Nephron (organoid): Measurements from ENCODE around the gene NFIX.

ENCODE experiments used
- H3K27ac Mint-ChIP-seq, 3 experiments: 2 replicates each; pipeline ENCODE4 v1.8.0; 2020; ENCODE audit warnings: mixed read lengths in 3 of 3, mild to moderate bottlenecking in 2 of 3, moderate library complexity in 1 of 3
- H3K27me3 Mint-ChIP-seq: 2 replicates; pipeline ENCODE4 v1.8.0; 2021; ENCODE audit warnings: low read depth, mild to moderate bottlenecking, moderate library complexity, mixed read lengths
- H3K36me3 Mint-ChIP-seq: 2 replicates; pipeline ENCODE4 v1.8.0; 2020; ENCODE audit warnings: low read depth, mixed read lengths
- H3K4me1 Mint-ChIP-seq: 2 replicates; pipeline ENCODE4 v1.8.0; 2020; ENCODE audit warnings: mixed read lengths
- H3K4me3 Mint-ChIP-seq, 3 experiments: 2 replicates each; pipeline ENCODE4 v1.8.0; 2020; ENCODE audit warnings: mild to moderate bottlenecking in 3 of 3, mixed read lengths in 3 of 3, moderate library complexity in 2 of 3
- H3K9me3 Mint-ChIP-seq: 2 replicates; pipeline ENCODE4 v1.8.0; 2020; ENCODE audit warnings: mixed read lengths
- TF ChIP-seq, protein P1 (sequence below), 3 experiments: fragments of 200-600 bp; sonication (generic); IDR thresholded peaks; one replicate each; pipeline ENCODE4 v1.5.0; 2021; ENCODE audit warnings: antibody characterized with exemption in 3 of 3; ENCODE audit not compliant: unreplicated experiment in 3 of 3

The NFIX gene

DNA sequence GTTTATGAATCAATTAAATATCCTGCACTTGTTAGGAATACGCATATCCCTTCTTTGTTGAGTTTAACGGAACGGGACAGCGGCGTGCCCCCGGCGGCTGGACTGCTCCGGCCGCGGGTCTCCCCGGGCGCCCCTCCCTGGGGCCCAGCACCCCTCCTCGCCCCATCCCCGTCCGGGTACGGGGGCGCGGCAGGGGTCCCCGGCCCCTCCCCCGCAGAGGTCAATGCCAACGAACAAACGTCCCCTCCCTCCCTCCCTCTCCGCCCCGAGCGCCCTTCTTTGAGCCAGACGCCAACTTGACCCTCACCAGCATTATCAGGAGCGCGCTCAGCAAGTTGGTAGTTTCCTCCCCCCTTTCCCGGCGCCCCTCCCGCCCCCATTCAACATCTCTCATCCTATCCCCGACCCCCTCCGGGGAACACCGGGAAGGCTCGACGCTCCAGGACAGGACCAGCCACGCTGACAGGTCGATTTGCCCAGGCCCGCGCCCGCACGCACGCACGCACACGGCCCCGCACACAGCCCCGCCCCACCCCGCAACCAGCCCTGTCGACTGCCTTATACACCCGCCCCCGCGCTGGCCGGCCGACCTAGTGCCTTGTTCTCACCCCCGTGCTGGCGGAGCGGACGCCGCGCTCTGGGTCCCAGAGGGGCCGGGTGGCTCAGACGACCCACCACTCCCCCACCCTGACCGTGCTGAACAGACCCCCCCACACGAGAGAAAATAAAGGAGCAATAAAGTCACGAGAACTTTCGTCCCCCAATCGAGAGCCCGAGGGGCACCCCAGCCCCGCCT, 102.4 kb downstream of the NFIX start:
- Mint-ChIP-seq H3K4me1 (peaks cover 42% of the 10 kb centered on the region), H3K36me3 (no peaks in the 10 kb centered on the region), H3K27me3 (peaks cover 85% of the 10 kb centered on the region), H3K27ac (peak overlapping the region in 1 of 3 experiments; percentile 74), H3K4me3 (peak overlapping the region in 1 of 3 experiments; percentile 31), H3K9me3 (no peaks in the 10 kb centered on the region)
- TF ChIP-seq, protein P1, sequence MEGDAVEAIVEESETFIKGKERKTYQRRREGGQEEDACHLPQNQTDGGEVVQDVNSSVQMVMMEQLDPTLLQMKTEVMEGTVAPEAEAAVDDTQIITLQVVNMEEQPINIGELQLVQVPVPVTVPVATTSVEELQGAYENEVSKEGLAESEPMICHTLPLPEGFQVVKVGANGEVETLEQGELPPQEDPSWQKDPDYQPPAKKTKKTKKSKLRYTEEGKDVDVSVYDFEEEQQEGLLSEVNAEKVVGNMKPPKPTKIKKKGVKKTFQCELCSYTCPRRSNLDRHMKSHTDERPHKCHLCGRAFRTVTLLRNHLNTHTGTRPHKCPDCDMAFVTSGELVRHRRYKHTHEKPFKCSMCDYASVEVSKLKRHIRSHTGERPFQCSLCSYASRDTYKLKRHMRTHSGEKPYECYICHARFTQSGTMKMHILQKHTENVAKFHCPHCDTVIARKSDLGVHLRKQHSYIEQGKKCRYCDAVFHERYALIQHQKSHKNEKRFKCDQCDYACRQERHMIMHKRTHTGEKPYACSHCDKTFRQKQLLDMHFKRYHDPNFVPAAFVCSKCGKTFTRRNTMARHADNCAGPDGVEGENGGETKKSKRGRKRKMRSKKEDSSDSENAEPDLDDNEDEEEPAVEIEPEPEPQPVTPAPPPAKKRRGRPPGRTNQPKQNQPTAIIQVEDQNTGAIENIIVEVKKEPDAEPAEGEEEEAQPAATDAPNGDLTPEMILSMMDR (IDR thresholded peaks at IDR 0.05; ENCODE audit: unreplicated experiment in 3 of 3) = no peak

DNA sequence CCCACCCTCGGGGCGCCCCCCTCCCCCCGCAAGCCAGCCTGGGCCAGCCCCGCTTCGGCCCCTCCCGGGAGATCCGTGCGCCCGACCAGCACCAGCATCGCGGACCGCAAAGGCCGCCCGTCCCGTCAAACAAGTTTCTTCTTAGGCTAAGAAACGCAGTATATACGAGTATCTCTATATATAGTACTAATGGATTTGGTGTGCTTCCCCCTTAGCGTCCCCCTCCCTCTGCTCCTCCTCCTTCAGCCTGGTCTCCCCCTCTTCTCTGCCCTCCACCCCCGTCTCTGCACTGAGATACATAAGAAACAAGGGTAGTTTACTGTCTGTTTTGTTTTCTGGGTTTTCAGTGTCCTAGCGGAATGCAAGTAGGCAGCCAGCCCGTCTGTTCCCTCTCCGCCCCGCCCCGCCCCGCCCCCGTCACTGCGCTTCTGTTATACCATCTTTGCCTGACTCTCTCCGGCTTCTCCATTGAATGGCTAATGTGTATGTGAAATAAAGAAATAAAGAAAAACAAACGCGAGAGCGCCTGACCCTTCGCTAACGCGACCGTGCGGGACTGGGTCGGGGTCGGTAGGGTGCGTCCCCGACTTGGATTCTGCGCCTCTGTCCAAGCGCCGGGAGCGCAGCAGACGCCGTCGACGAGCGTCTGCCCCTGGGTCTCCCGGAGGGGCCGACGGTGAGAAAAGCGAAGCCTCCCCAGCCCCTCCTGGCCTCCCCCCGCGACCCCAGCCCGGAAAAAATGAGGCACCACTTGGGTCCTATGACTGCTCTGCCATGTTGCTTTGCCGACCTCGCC, 103.2 kb downstream of the NFIX start:
- peaks cover 41% of the 10 kb centered on the region for H3K4me1 Mint-ChIP-seq
- no peaks in the 10 kb centered on the region for H3K36me3 Mint-ChIP-seq
- TF ChIP-seq, protein P1 (IDR thresholded peaks at IDR 0.05; ENCODE audit: unreplicated experiment in 3 of 3) = no peak
- no peaks in the 10 kb centered on the region for H3K9me3 Mint-ChIP-seq
- peak overlapping the region in 2 of 3 experiments; percentile 58 to 71 for H3K4me3 Mint-ChIP-seq
- H3K27ac Mint-ChIP-seq = peak overlapping the region in 1 of 3 experiments; percentile 74
- peaks cover 90% of the 10 kb centered on the region for H3K27me3 Mint-ChIP-seq

DNA sequence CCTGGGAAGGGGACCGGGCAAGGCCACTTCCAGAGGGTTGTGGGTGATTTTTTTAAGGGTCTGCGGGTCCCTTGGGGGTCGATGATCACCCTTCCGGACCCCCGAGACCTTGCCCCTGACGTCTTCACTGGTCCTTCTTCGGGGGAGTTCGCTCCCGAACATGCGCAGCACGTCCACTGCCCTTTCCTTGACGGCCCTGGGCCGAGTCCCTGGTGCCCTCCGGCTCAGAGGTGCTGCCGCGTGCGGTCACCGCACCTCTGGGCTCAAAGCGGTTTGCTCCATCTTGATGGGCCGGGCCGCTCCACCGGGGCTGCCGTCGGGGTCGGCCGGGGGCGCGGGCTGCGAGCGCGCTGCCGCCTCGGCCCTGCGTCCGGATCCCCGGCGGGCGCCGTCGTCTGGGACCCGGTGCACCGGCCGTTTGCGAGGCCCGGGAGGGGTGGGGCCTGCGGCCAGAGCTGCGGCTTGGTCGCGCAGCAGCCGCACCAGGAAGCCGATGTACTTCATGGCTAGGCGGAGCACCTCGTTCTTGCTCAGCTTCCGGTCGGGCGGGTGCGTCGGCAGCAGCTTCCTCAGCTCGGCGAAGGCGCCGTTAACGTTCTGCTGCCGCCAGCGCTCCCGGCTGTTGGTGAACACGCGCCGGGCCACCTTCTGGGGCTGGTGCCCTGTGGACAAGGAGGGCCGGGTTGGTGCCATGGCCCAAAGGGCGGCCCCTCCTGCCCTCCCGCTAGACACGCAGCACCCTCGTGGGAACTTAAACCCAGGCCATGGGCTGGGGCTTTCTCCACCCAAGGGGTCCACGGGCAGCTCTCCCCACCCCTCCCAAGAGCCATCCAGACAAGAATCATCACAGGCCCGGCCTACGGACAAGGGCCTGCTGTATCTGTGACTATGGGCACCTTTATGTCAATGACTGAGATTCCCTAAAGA, 104.1 kb downstream of the NFIX start:
- Mint-ChIP-seq H3K27me3 (peaks cover 85% of the 10 kb centered on the region), H3K4me1 (peaks cover 34% of the 10 kb centered on the region), H3K9me3 (no peaks in the 10 kb centered on the region), H3K4me3 (peak overlapping the region; percentile 20 to 56 (median 45)), H3K36me3 (no peaks in the 10 kb centered on the region), H3K27ac (no peak overlapping the region)
- TF ChIP-seq, protein P1 (IDR thresholded peaks at IDR 0.05; ENCODE audit: unreplicated experiment in 3 of 3) = no peak

DNA sequence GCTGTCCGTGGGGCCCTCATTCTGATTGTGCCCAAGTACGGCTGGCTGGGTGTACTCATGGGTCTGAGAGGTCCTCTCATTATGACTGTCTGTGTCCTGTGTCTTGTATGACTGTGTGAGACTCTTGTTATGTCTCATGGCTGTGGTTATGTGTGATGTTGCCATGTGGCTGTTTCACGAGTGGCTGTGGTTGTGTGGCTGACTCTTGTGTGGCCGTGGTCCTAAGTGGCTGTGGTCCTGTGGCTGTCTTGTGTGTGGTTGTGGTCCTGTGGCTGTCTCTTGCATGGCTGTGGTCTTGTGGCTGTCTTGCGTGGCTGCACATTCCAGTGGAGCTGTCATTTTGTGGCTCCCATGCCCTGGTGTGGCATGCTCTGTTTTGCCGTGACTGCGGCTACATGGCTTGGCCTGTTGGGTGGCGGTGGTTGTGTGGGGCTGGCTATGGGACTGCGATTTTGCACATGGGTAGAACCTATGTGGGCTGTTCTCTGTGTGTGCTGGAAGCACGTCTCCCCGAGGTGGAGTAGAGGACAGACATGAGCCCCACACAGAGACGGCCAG, 104.8 kb downstream of the NFIX start:
- no peaks in the 10 kb centered on the region for H3K9me3 Mint-ChIP-seq

More for the DNA sequence above, 104.8 kb downstream of the NFIX start:
- TF ChIP-seq, protein P1 (IDR thresholded peaks at IDR 0.05; ENCODE audit: unreplicated experiment in 3 of 3) = no peak
- peaks cover 29% of the 10 kb centered on the region for H3K4me1 Mint-ChIP-seq
- no peak overlapping the region for H3K27ac Mint-ChIP-seq
- H3K36me3 Mint-ChIP-seq = peaks cover 3% of the 10 kb centered on the region
- H3K27me3 Mint-ChIP-seq = peaks cover 81% of the 10 kb centered on the region
- H3K4me3 Mint-ChIP-seq = peak overlapping the region in 2 of 3 experiments; percentile 20 to 56
